HEK293T (cell line): ENCODE measurements around the gene EFHD2.

Experiments used
- CTCF ChIA-PET: fragments of 350-600 bp; formaldehyde crosslinking; extraction: SDS; loops from one replicate; lab custom pipeline; 2021; ENCODE audit warnings: antibody characterized with exemption, inconsistent platforms; lab: Yijun Ruan, JAX
- POLR2A ChIA-PET: fragments of 350-600 bp; formaldehyde crosslinking; extraction: SDS; loops from one replicate; lab custom pipeline; 2020; ENCODE audit warnings: antibody characterized with exemption, inconsistent platforms; lab: Yijun Ruan, JAX
- DNase-seq: peaks from one replicate; pipeline ENCODE4 v3.0.0; 2012; ENCODE audit warnings: mixed read lengths; ENCODE audit errors: extremely low spot score
- ARNT ChIP-seq: fragments of 450-650 bp; IDR thresholded peaks from 2 replicates; pipeline ENCODE4 v1.6.1; 2017; ENCODE audit warnings: mild to moderate bottlenecking
- BHLHE40 ChIP-seq: fragments of 450-650 bp; IDR thresholded peaks from 2 replicates; pipeline ENCODE4 v1.6.1; 2016; ENCODE audit warnings: mild to moderate bottlenecking, moderate library complexity, borderline replicate concordance
- CTBP1 ChIP-seq: fragments of 450-650 bp; IDR thresholded peaks from 2 replicates; pipeline ENCODE4 v1.6.1; 2016; ENCODE audit warnings: borderline replicate concordance
- ELF4 ChIP-seq: fragments of 450-650 bp; IDR thresholded peaks from 2 replicates; pipeline ENCODE4 v1.6.1; 2017; ENCODE audit warnings: antibody characterized with exemption
- FOXA1 ChIP-seq: fragments of 450-650 bp; IDR thresholded peaks from 2 replicates; pipeline ENCODE4 v1.6.1; 2016; ENCODE audit warnings: mild to moderate bottlenecking
- FOXK2 ChIP-seq: fragments of 450-650 bp; IDR thresholded peaks from 2 replicates; pipeline ENCODE4 v1.6.1; 2016; ENCODE audit warnings: mild to moderate bottlenecking
- FOXM1 ChIP-seq: fragments of 450-650 bp; IDR thresholded peaks from 2 replicates; pipeline ENCODE4 v1.6.1; 2017; ENCODE audit warnings: mild to moderate bottlenecking, borderline replicate concordance
- HDGF ChIP-seq: fragments of 450-650 bp; IDR thresholded peaks from 2 replicates; pipeline ENCODE4 v1.6.1; 2017; ENCODE audit warnings: antibody characterized with exemption, borderline replicate concordance
- L3MBTL2 ChIP-seq: fragments of 450-650 bp; conservative IDR thresholded peaks from 2 replicates; pipeline ENCODE4 v1.6.1; 2016; ENCODE audit warnings: mild to moderate bottlenecking
- LEF1 ChIP-seq: fragments of 450-650 bp; IDR thresholded peaks from 2 replicates; pipeline ENCODE4 v1.6.1; 2017; ENCODE audit warnings: mild to moderate bottlenecking, borderline replicate concordance
- NFRKB ChIP-seq: fragments of 450-650 bp; IDR thresholded peaks from 2 replicates; pipeline ENCODE4 v1.6.1; 2016; ENCODE audit warnings: mild to moderate bottlenecking, moderate library complexity
- PKNOX1 ChIP-seq: fragments of 450-650 bp; IDR thresholded peaks from 2 replicates; pipeline ENCODE4 v1.6.1; 2016
- SP1 ChIP-seq: fragments of 450-650 bp; IDR thresholded peaks from 2 replicates; pipeline ENCODE4 v1.6.1; 2017
- SUZ12 ChIP-seq: fragments of 450-650 bp; IDR thresholded peaks from 2 replicates; pipeline ENCODE4 v1.6.1; 2016; ENCODE audit warnings: mild to moderate bottlenecking
- TARDBP ChIP-seq: fragments of 450-650 bp; IDR thresholded peaks from 2 replicates; pipeline ENCODE4 v1.6.1; 2016
- ZNF384 ChIP-seq: fragments of 450-650 bp; IDR thresholded peaks from 2 replicates; pipeline ENCODE4 v1.6.1; 2016

EFHD2 gene

GRCh38 chr1:15411593-15412137, 2.0 kb downstream of the EFHD2 start:
- no peak for DNase-seq
- CTCF ChIA-PET = interaction anchor here (0.8 to 1.5 kb wide), 2 partner anchors 88 to 253 kb away, joined by 3 read pairs; no protein-coding TSS in a partner anchor
- TF ChIP-seq ARNT = no peak
- no peak for TF ChIP-seq FOXK2
- TF ChIP-seq TARDBP = no peak
- TF ChIP-seq CTBP1 = no peak
- TF ChIP-seq HDGF = no peak
- TF ChIP-seq L3MBTL2 = no peak
- no peak for TF ChIP-seq SUZ12
- no peak for TF ChIP-seq ZNF384
- TF ChIP-seq BHLHE40 = no peak
- no peak for TF ChIP-seq FOXA1
- TF ChIP-seq LEF1 = no peak
- no peak for TF ChIP-seq ELF4
- TF ChIP-seq FOXM1 = no peak
- POLR2A ChIA-PET = no interaction called here

- DNase-seq = no peak
- CTCF ChIA-PET = interaction anchor here (0.8 to 1.5 kb wide), 2 partner anchors 89 to 254 kb away, joined by 3 read pairs; no protein-coding TSS in a partner anchor
- POLR2A ChIA-PET = no interaction called here
- TF ChIP-seq NFRKB (no peak), FOXK2 (no peak), L3MBTL2 (no peak)
Observed at GRCh38 chr1:15412175-15412800, 2.6 kb downstream of the EFHD2 start.

GRCh38 chr1:15412843-15413242, 3.2 kb downstream of the EFHD2 start:
- ChIA-PET CTCF (interaction anchor here (1.5 kb wide), 1 partner anchor 90 kb away, joined by 3 read pairs; no protein-coding TSS in a partner anchor), POLR2A (no interaction called here)
- TF ChIP-seq FOXK2 (no peak), HDGF (no peak), ZNF384 (no peak), ELF4 (no peak), PKNOX1 (no peak), NFRKB (no peak)
- no peak for DNase-seq

- POLR2A ChIA-PET = no interaction called here
- TF ChIP-seq CTBP1 (no peak), L3MBTL2 (no peak), FOXA1 (no peak), SP1 (no peak), TARDBP (no peak), BHLHE40 (no peak), LEF1 (no peak), NFRKB (no peak), ZNF384 (no peak), SUZ12 (no peak), HDGF (no peak), ARNT (no peak), FOXK2 (no peak), ELF4 (no peak), FOXM1 (no peak), PKNOX1 (no peak)
- CTCF ChIA-PET = no interaction called here
- no peak for DNase-seq
Observed at GRCh38 chr1:15413563-15414444, 4.1 kb downstream of the EFHD2 start.

- TF ChIP-seq BHLHE40 (no peak), FOXA1 (no peak), NFRKB (no peak), SUZ12 (no peak), FOXK2 (no peak), SP1 (no peak), PKNOX1 (no peak), ZNF384 (no peak), LEF1 (no peak), HDGF (no peak), FOXM1 (no peak)
- DNase-seq = no peak
- CTCF ChIA-PET = no interaction called here
- POLR2A ChIA-PET = no interaction called here
Observed at GRCh38 chr1:15414445-15414983, 4.8 kb downstream of the EFHD2 start.
